Activated CD4-positive, alpha-beta T cell treated with anti-CD3 and anti-CD28 coated beads, Interleukin-2, amount 50 U/mL, for 48 hours (primary cell): ENCODE data around the gene RNF225.
"Not testable (repeated sequence)": the region's sequence is repeated elsewhere in the genome, so short reads cannot be mapped to it uniquely, and the experiment has no call there.

Experiments used
- DNase-seq, 2 experiments: peaks; one replicate each; pipeline ENCODE4 v3.0.0-alpha.2; 2020

RNF225 gene

GRCh38 chr19:58387338-58388174, 7.9 kb upstream of the RNF225 start:
- no peak for DNase-seq

- no peak for DNase-seq
These were observed 7.3 kb upstream of the RNF225 start for GRCh38 chr19:58388175-58388526.

GRCh38 chr19:58392945-58393724, 2.3 kb upstream of the RNF225 start:
- DNase-seq = no peak

- no peak for DNase-seq
These were observed 1.8 kb upstream of the RNF225 start for GRCh38 chr19:58393725-58394033.

- DNase-seq = no peak
These were observed 636 bp upstream of the RNF225 start for GRCh38 chr19:58394821-58395219.

GRCh38 chr19:58395979-58396627, 647 bp downstream of the RNF225 start:
- DNase-seq = peak in 1 of 2 experiments; percentile 33

GRCh38 chr19:58396691-58397532, 1.5 kb downstream of the RNF225 start:
- DNase-seq = no peak

GRCh38 chr19:58397533-58398037, 2.1 kb downstream of the RNF225 start:
- DNase-seq = no peak

GRCh38 chr19:58398087-58398486, 2.6 kb downstream of the RNF225 start:
- DNase-seq = no peak

GRCh38 chr19:58398545-58398944, 3.1 kb downstream of the RNF225 start:
- DNase-seq = no peak

- no peak for DNase-seq
These were observed 4.4 kb downstream of the RNF225 start for GRCh38 chr19:58399903-58400302.

- DNase-seq = no peak
These were observed 5.0 kb downstream of the RNF225 start for GRCh38 chr19:58400316-58400915.

- peak; percentile 99 for DNase-seq
These were observed 5.7 kb downstream of the RNF225 start for GRCh38 chr19:58400916-58401839.

GRCh38 chr19:58401840-58402421, 6.5 kb downstream of the RNF225 start:
- DNase-seq = no peak

GRCh38 chr19:58403920-58404478, 8.5 kb downstream of the RNF225 start:
- not testable (repeated sequence) for DNase-seq

- no peak for DNase-seq
These were observed 11.6 kb downstream of the RNF225 start for GRCh38 chr19:58406818-58407657.

GRCh38 chr19:58407658-58408151, 12.2 kb downstream of the RNF225 start:
- DNase-seq = peak in 1 of 2 experiments; percentile 26

GRCh38 chr19:58408152-58409009, 12.9 kb downstream of the RNF225 start, which contains the start of gene ZNF584:
ZNF584 (plus strand) TSS chr19:58408649; CDS start chr19:58409148, 499 bp downstream.
- peak; percentile 95 to 96 for DNase-seq
